HepG2 (cell line): ENCODE measurements around the gene COPS6. TPM values are rescaled to one million over a fixed set of nuclear protein-coding genes. Genes with fewer than 3 reads are reported as not detected.

Experiments
- BRD4 ChIP-seq: sonication (generic); formaldehyde crosslinking; IDR thresholded peaks from 2 replicates; pipeline ENCODE4 v1.4.0; 2020; ENCODE audit warnings: missing genetic modification reagents
- CCAR2 ChIP-seq: fragments of 200-400 bp; formaldehyde crosslinking; optimal IDR thresholded peaks from 2 replicates; pipeline ENCODE3; 2018; ENCODE audit warnings: low read depth, mild to moderate bottlenecking, low read length, moderate library complexity
- DDIT3 ChIP-seq: sonication (generic); formaldehyde crosslinking; IDR thresholded peaks from 2 replicates; pipeline ENCODE4 v1.4.0; 2020; ENCODE audit warnings: mild to moderate bottlenecking, missing genetic modification reagents
- GTF3A ChIP-seq: sonication (generic); formaldehyde crosslinking; conservative IDR thresholded peaks from 2 replicates; pipeline ENCODE4 v1.4.0; 2020; ENCODE audit warnings: mild to moderate bottlenecking, missing genetic modification reagents
- RELA ChIP-seq: sonication (generic); formaldehyde crosslinking; IDR thresholded peaks from 2 replicates; pipeline ENCODE4 v1.4.0; 2020; ENCODE audit warnings: missing genetic modification reagents
- RFXANK ChIP-seq: IDR thresholded peaks from 2 replicates; pipeline ENCODE4 v1.6.1; 2016
- ZNF232 ChIP-seq: sonication (generic); formaldehyde crosslinking; IDR thresholded peaks from 2 replicates; pipeline ENCODE4 v1.4.0; 2020; ENCODE audit warnings: missing genetic modification reagents, borderline replicate concordance
- ZNF512B ChIP-seq: sonication (generic); formaldehyde crosslinking; IDR thresholded peaks from 2 replicates; pipeline ENCODE4 v1.5.1; 2020; ENCODE audit warnings: missing genetic modification reagents, mild to moderate bottlenecking, borderline replicate concordance
- ZNF556 ChIP-seq: sonication (generic); formaldehyde crosslinking; IDR thresholded peaks from 2 replicates; pipeline ENCODE4 v1.4.0; 2020; ENCODE audit warnings: mild to moderate bottlenecking, missing genetic modification reagents, borderline replicate concordance
- ZNF557 ChIP-seq: sonication (generic); formaldehyde crosslinking; IDR thresholded peaks from 2 replicates; pipeline ENCODE4 v1.4.0; 2020; ENCODE audit warnings: missing genetic modification reagents
- ZNF841 ChIP-seq: sonication (generic); formaldehyde crosslinking; IDR thresholded peaks from 2 replicates; pipeline ENCODE4 v1.8.1; 2023; ENCODE audit warnings: missing genetic modification reagents, borderline replicate concordance
- polyA plus RNA-seq, 8 experiments: library from polyadenylated mRNA; depleted of rRNA in 3 of 8; stranded (reverse) in 7 of 8; unstranded in 1 of 8; fragments of >200 nt; fragmentation: Illumina TruSeq in 4 of 8; extraction: Trizol in 4 of 8; gene quantifications; 2 replicates each; pipeline versions ENCODE4 v1.2.1 to v1.2.3, GENCODE V29; 2011 to 2016; ENCODE audit warnings: low read depth in 4 of 8, missing spikeins in 1 of 8, mixed read lengths in 1 of 8; ENCODE audit not compliant: insufficient read depth in 1 of 8
- total RNA-seq, 5 experiments: library from RNA; depleted of rRNA; stranded (reverse); fragments of >200 nt; fragmentation: Illumina TruSeq; extraction: Trizol; gene quantifications; 2 replicates each; pipeline ENCODE4 v1.2.3, GENCODE V29; 2016; ENCODE audit warnings: low read depth in 1 of 5
- TF ChIP-seq, protein P1 (sequence below): IDR thresholded peaks from 2 replicates; pipeline ENCODE4 v1.6.1; 2012; ENCODE audit warnings: inconsistent platforms
- TF ChIP-seq, protein P2 (sequence below): sonication (generic); formaldehyde crosslinking; IDR thresholded peaks from 2 replicates; pipeline ENCODE4 v1.5.0; 2020; ENCODE audit warnings: mild to moderate bottlenecking, missing genetic modification reagents
- TF ChIP-seq, protein P3 (sequence below): sonication (generic); formaldehyde crosslinking; IDR thresholded peaks from 2 replicates; pipeline ENCODE4 v1.5.0; 2020; ENCODE audit warnings: mild to moderate bottlenecking, low read depth, missing genetic modification reagents, borderline replicate concordance
- TF ChIP-seq, protein P4 (sequence below): sonication (generic); formaldehyde crosslinking; IDR thresholded peaks from 2 replicates; pipeline ENCODE4 v1.5.1; 2020; ENCODE audit warnings: mild to moderate bottlenecking, moderate library complexity, missing genetic modification reagents
- TF ChIP-seq, protein P5 (sequence below): sonication (generic); formaldehyde crosslinking; IDR thresholded peaks from 2 replicates; pipeline ENCODE4 v1.4.0; 2020; ENCODE audit warnings: missing genetic modification reagents, mild to moderate bottlenecking, borderline replicate concordance

COPS6 gene
- total and polyA plus RNA-seq, 2 of the 13 experiments (the other 11 are each of a cell fraction or from before 2014, with no cell fraction given) = 33.4 to 117 TPM

- TF ChIP-seq ZNF512B (CRISPR knock-in tag) (peak; percentile 34; the same call in 1 of the 2 replicates), ZNF557 (0 out of 2 replicates have a peak, but pooled peaks have one; percentile 60), ZNF556 (CRISPR knock-in tag) (no peak), GTF3A (CRISPR knock-in tag) (no peak), CCAR2 (no peak), DDIT3 (CRISPR knock-in tag) (no peak), RELA (CRISPR knock-in tag) (no peak; the same call in 1 of the 2 replicates), RFXANK (CRISPR knock-in tag) (no peak), ZNF841 (CRISPR knock-in tag) (0 out of 2 replicates have a peak, but pooled peaks have one; percentile 45), BRD4 (no peak; the same call in 1 of the 2 replicates), ZNF232 (CRISPR knock-in tag) (no peak)
- TF ChIP-seq, protein P1, sequence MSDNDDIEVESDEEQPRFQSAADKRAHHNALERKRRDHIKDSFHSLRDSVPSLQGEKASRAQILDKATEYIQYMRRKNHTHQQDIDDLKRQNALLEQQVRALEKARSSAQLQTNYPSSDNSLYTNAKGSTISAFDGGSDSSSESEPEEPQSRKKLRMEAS = peak; percentile 85
- TF ChIP-seq, protein P2, sequence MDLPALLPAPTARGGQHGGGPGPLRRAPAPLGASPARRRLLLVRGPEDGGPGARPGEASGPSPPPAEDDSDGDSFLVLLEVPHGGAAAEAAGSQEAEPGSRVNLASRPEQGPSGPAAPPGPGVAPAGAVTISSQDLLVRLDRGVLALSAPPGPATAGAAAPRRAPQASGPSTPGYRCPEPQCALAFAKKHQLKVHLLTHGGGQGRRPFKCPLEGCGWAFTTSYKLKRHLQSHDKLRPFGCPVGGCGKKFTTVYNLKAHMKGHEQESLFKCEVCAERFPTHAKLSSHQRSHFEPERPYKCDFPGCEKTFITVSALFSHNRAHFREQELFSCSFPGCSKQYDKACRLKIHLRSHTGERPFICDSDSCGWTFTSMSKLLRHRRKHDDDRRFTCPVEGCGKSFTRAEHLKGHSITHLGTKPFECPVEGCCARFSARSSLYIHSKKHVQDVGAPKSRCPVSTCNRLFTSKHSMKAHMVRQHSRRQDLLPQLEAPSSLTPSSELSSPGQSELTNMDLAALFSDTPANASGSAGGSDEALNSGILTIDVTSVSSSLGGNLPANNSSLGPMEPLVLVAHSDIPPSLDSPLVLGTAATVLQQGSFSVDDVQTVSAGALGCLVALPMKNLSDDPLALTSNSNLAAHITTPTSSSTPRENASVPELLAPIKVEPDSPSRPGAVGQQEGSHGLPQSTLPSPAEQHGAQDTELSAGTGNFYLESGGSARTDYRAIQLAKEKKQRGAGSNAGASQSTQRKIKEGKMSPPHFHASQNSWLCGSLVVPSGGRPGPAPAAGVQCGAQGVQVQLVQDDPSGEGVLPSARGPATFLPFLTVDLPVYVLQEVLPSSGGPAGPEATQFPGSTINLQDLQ (CRISPR knock-in tag) = no peak
- TF ChIP-seq, protein P3, sequence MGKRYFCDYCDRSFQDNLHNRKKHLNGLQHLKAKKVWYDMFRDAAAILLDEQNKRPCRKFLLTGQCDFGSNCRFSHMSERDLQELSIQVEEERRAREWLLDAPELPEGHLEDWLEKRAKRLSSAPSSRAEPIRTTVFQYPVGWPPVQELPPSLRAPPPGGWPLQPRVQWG = no peak
- TF ChIP-seq, protein P4, sequence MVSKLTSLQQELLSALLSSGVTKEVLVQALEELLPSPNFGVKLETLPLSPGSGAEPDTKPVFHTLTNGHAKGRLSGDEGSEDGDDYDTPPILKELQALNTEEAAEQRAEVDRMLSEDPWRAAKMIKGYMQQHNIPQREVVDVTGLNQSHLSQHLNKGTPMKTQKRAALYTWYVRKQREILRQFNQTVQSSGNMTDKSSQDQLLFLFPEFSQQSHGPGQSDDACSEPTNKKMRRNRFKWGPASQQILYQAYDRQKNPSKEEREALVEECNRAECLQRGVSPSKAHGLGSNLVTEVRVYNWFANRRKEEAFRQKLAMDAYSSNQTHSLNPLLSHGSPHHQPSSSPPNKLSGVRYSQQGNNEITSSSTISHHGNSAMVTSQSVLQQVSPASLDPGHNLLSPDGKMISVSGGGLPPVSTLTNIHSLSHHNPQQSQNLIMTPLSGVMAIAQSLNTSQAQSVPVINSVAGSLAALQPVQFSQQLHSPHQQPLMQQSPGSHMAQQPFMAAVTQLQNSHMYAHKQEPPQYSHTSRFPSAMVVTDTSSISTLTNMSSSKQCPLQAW = no peak
- TF ChIP-seq, protein P5, sequence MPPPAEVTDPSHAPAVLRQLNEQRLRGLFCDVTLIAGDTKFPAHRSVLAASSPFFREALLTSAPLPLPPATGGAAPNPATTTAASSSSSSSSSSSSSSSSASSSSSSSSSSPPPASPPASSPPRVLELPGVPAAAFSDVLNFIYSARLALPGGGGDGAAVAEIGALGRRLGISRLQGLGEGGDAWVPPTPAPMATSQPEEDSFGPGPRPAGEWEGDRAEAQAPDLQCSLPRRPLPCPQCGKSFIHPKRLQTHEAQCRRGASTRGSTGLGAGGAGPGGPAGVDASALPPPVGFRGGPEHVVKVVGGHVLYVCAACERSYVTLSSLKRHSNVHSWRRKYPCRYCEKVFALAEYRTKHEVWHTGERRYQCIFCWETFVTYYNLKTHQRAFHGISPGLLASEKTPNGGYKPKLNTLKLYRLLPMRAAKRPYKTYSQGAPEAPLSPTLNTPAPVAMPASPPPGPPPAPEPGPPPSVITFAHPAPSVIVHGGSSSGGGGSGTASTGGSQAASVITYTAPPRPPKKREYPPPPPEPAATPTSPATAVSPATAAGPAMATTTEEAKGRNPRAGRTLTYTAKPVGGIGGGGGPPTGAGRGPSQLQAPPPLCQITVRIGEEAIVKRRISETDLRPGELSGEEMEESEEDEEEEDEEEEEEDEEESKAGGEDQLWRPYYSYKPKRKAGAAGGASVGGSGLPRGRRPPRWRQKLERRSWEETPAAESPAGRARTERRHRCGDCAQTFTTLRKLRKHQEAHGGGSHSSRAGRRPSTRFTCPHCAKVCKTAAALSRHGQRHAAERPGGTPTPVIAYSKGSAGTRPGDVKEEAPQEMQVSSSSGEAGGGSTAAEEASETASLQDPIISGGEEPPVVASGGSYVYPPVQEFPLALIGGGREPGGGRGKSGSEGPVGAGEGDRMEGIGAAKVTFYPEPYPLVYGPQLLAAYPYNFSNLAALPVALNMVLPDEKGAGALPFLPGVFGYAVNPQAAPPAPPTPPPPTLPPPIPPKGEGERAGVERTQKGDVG (CRISPR knock-in tag) = 0 out of 2 replicates have a peak, but pooled peaks have one; percentile 21
Observed at GRCh38 chr7:100101016-100101862, 12.5 kb downstream of the COPS6 start, which contains the start of the genes AP4M1 and MCM7 (continued).
